Mesenteric fat pad (tissue), 1 donor: Measurements from ENCODE around the gene CARD6. TPM values are rescaled to one million over a fixed set of nuclear protein-coding genes. Genes with fewer than 3 reads are reported as not detected.
"Not testable (repeated sequence)": the region's sequence is repeated elsewhere in the genome, so short reads cannot be mapped to it uniquely, and the experiment has no call there.

ENCODE experiments used
- DNase-seq: peaks from one replicate; pipeline ENCODE4 v3.0.0-alpha.2; 2020; ENCODE audit warnings: low spot score
- total RNA-seq: library from RNA; stranded (reverse); fragmentation: NEBNext Ultra II Directional; extraction: Animal tissue kit (Norgen Biotek cat#: 25700); gene quantifications from one replicate; pipeline ENCODE4 v1.2.1, GENCODE V29; 2021
- donor health status: DM: yes; HTN: yes; CAD: no.

The CARD6 gene
- total RNA-seq, 1 donor from 2014 or later, result 19.5 TPM

GRCh38 chr5:40828690-40829661 is 12.2 kb upstream of the CARD6 start:
- no peak for DNase-seq

- DNase-seq, result no peak
These were observed 11.2 kb upstream of the CARD6 start for GRCh38 chr5:40829748-40830533.

- no peak for DNase-seq
These were observed 9.6 kb upstream of the CARD6 start for GRCh38 chr5:40831346-40832210.

- DNase-seq, result no peak
These were observed 8.8 kb upstream of the CARD6 start for GRCh38 chr5:40832345-40832744.

GRCh38 chr5:40833712-40834229 is 7.4 kb upstream of the CARD6 start:
- no peak for DNase-seq

GRCh38 chr5:40834391-40834848 is 6.7 kb upstream of the CARD6 start:
- DNase-seq, result no peak

GRCh38 chr5:40834849-40835787 is 6.0 kb upstream of the CARD6 start, which contains the start of gene RPL37:
Gene RPL37 (minus strand): TSS chr5:40835222. CDS start chr5:40835185, 37 bp downstream.
- DNase-seq, result peak; percentile 98

- DNase-seq, result no peak
These were observed 3.1 kb upstream of the CARD6 start for GRCh38 chr5:40838086-40838485.

- DNase-seq, result no peak
These were observed 1.2 kb downstream of the CARD6 start for GRCh38 chr5:40842351-40842750.

GRCh38 chr5:40844565-40844964 is 3.4 kb downstream of the CARD6 start:
- DNase-seq, result no peak

GRCh38 chr5:40846371-40846770 is 5.2 kb downstream of the CARD6 start:
- no peak for DNase-seq

- no peak for DNase-seq
These were observed 6.4 kb downstream of the CARD6 start for GRCh38 chr5:40847525-40847924.

- no peak for DNase-seq
These were observed 12.5 kb downstream of the CARD6 start for GRCh38 chr5:40853632-40854192.

GRCh38 chr5:40860711-40861110 is 19.5 kb downstream of the CARD6 start:
- no peak for DNase-seq

- DNase-seq, result not testable (repeated sequence)
These were observed 23.8 kb downstream of the CARD6 start for GRCh38 chr5:40865004-40865403.

GRCh38 chr5:40866844-40867243 is 25.7 kb downstream of the CARD6 start:
- DNase-seq, result no peak

GRCh38 chr5:40869384-40869783 is 28.2 kb downstream of the CARD6 start:
- no peak for DNase-seq

GRCh38 chr5:40871177-40871576 is 30.0 kb downstream of the CARD6 start:
- DNase-seq, result no peak

- not testable (repeated sequence) for DNase-seq
These were observed 31.1 kb downstream of the CARD6 start for GRCh38 chr5:40872253-40872652.
